IgD-negative memory B cell (primary cell): Measurements from ENCODE around the gene CYSLTR1. TPM values are rescaled to one million over a fixed set of nuclear protein-coding genes. Genes with fewer than 3 reads are reported as not detected.
"Not testable (repeated sequence)": the region's sequence is repeated elsewhere in the genome, so short reads cannot be mapped to it uniquely, and the experiment has no call there.

Source experiments
- H3K27ac Mint-ChIP-seq, 3 donors: one replicate each; pipeline ENCODE4 v1.8.0; 2020 to 2022; ENCODE audit warnings: mild to moderate bottlenecking in 3 of 3, mixed read lengths in 3 of 3, moderate library complexity in 1 of 3
- H3K27me3 Mint-ChIP-seq: one replicate; pipeline ENCODE4 v1.8.0; 2021; ENCODE audit warnings: mixed read lengths
- H3K36me3 Mint-ChIP-seq: one replicate; pipeline ENCODE4 v1.8.0; 2020; ENCODE audit warnings: mild to moderate bottlenecking, mixed read lengths
- H3K4me1 Mint-ChIP-seq, 3 donors: one replicate each; pipeline ENCODE4 v1.8.0; 2020 to 2022; ENCODE audit warnings: mixed read lengths in 3 of 3, mild to moderate bottlenecking in 1 of 3
- H3K4me3 Mint-ChIP-seq, 4 donors: one replicate each; pipeline ENCODE4 v1.8.0; 2020 to 2022; ENCODE audit warnings: mild to moderate bottlenecking in 4 of 4, mixed read lengths in 4 of 4, moderate library complexity in 3 of 4
- H3K9me3 Mint-ChIP-seq, 3 donors: one replicate each; pipeline ENCODE4 v1.8.0; 2020 to 2021; ENCODE audit warnings: mixed read lengths in 3 of 3, mild to moderate bottlenecking in 1 of 3
- polyA plus RNA-seq: library from polyadenylated mRNA; unstranded; fragments of 300-500 nt; fragmentation: Illumina TruSeq; gene quantifications from one replicate; pipeline ENCODE4 v1.2.3, GENCODE V29; 2021

Gene CYSLTR1
- polyA plus RNA-seq, 1 donor from 2014 or later, result 63.8 TPM

DNA sequence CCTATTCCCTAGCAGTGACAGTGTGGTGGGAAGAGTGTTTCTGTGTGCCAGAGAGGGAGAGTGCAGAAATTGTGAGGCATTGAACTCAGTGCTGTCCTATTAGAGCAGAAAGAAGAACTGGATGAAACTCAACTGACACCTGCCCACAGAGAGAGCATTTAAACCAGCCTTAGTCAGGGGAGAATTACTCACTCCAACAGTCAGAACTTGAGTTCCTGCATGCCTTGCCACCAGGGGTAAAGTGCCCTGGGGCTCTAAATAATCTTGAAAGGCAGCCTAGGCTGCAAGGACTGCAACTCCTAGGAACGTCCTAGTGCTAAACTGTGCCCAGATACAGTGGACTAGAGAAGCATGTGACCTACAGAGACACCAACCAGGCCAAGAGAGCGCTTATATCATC is 12.8 kb downstream of the CYSLTR1 start:
- Mint-ChIP-seq H3K9me3 (no peaks in the 10 kb centered on the region), H3K4me1 (peaks cover 50 to 69% (median 53%) of the 10 kb centered on the region in 3 donors), H3K27ac (no peak overlapping the region), H3K4me3 (peak overlapping the region in 1 of 4 donors; percentile 39), H3K36me3 (peaks cover 2% of the 10 kb centered on the region), H3K27me3 (peaks cover 5% of the 10 kb centered on the region)

DNA sequence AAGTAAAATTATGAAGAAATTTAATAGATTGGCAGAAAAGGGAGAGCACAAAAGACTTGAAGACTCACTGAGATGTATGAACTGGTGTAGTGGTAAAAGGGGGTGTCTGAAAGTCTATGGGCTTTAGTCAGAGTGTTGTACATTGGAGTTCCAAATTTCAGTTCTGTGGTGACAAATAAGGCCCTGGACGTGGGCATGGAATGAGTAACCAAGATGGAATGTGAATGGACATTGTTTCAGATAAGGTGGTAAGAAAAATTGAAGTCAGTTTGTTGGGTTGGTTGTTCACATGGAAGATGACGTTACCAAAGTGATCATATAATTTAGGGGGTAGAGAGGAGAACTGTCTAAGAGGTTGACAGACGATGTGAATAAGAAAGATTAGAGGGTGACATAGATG is 13.9 kb downstream of the CYSLTR1 start:
- Mint-ChIP-seq H3K36me3 (peaks cover 2% of the 10 kb centered on the region), H3K27ac (peak overlapping the region in 1 of 3 donors; percentile 3), H3K4me1 (peaks cover 51 to 72% (median 54%) of the 10 kb centered on the region in 3 donors), H3K9me3 (no peaks in the 10 kb centered on the region), H3K4me3 (no peak overlapping the region), H3K27me3 (peaks cover 3% of the 10 kb centered on the region)

DNA sequence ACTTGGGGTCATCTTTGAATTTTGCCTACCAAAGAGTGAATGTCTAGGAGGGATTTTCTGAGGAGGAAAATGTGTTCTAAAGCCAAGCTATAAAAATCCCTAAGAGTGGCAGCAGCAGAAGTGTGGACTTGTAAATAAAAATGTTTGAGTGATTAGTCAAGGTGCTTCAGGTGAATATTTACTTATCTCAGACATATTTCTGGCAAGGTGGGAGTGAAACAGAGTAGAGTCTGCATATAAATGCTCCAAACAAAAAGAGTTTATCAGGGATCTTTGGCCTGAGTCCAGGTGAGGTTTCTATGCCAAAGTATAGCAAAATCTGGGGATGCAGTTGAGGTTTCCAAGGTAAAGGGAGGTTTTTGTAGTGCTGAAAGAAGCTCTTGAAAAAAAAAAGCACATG is 19.7 kb downstream of the CYSLTR1 start:
- Mint-ChIP-seq H3K9me3 (peaks cover 0 to under 1% (median 0%) of the 10 kb centered on the region in 3 donors), H3K36me3 (peaks cover 13% of the 10 kb centered on the region), H3K27ac (no peak overlapping the region), H3K4me1 (peaks cover 19 to 31% (median 24%) of the 10 kb centered on the region in 3 donors), H3K27me3 (peaks cover 3% of the 10 kb centered on the region), H3K4me3 (no peak overlapping the region)

DNA sequence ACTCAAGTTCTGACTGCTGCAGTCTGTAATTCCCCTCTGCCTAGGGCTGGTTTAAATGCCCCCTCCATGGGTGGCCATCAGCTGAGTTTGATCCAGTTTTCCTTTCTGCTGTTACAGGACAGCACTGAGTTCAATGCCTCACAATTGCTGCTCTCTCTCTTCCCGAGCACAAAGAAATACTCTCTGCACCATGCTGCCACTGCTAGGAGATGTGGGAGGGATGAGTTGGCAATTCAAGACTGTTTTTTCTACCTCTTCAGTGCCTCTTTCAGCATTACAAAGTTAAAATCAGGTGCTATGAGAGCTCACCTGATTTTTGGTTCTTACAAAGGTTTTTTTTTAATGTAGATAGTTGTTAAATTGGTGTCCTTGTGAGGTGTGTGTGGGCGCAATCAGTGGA is 24.3 kb downstream of the CYSLTR1 start:
- Mint-ChIP-seq H3K4me1 (peaks cover 0 to 4% (median 3%) of the 10 kb centered on the region in 3 donors), H3K9me3 (peaks cover 0 to 8% (median 4%) of the 10 kb centered on the region in 3 donors), H3K27me3 (no peaks in the 10 kb centered on the region), H3K36me3 (peaks cover 15% of the 10 kb centered on the region), H3K27ac (no peak overlapping the region), H3K4me3 (peak overlapping the region in 1 of 4 donors; percentile 70)

DNA sequence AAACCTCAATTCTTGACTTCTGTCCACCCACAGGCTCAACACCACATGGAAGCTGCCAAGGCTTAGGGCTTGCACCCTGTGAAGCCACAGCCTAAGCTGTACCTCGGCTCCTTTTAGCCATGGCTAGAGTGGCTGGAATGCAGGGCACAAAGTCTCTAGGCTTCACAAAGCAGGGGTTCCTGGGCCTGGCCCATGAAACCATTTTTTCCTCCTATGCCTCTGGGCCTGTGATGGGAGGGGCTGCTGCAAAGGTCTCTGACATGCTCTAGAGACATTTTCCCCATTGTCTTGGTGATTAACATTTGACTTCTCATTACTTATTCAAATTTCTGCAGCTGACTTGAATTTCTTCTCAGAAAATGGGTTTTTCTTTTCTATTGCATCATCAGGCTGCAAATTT is 26.5 kb downstream of the CYSLTR1 start:
- H3K27ac Mint-ChIP-seq, H3K36me3 Mint-ChIP-seq, H3K9me3 Mint-ChIP-seq, H3K27me3 Mint-ChIP-seq, H3K4me3 Mint-ChIP-seq, H3K4me1 Mint-ChIP-seq: not testable (repeated sequence)

- Mint-ChIP-seq H3K9me3 (peaks cover 0 to 12% (median 2%) of the 10 kb centered on the region in 3 donors), H3K4me3 (no peak overlapping the region), H3K27ac (peak overlapping the region in 1 of 3 donors; percentile 47), H3K27me3 (no peaks in the 10 kb centered on the region), H3K36me3 (peaks cover 16% of the 10 kb centered on the region), H3K4me1 (peaks cover 0 to 2% (median 0%) of the 10 kb centered on the region in 3 donors)
These were observed 43.9 kb downstream of the CYSLTR1 start for GRCh38 chrX:78283511-78283910.

- Mint-ChIP-seq H3K27me3 (no peaks in the 10 kb centered on the region), H3K36me3 (peaks cover 4% of the 10 kb centered on the region), H3K4me1 (no peaks in the 10 kb centered on the region), H3K9me3 (peaks cover 0 to 5% (median 0%) of the 10 kb centered on the region in 3 donors), H3K27ac (no peak overlapping the region), H3K4me3 (no peak overlapping the region)
These were observed 90.3 kb downstream of the CYSLTR1 start for GRCh38 chrX:78237127-78237526.

- H3K9me3 Mint-ChIP-seq, result peaks cover 6 to 19% (median 9%) of the 10 kb centered on the region in 3 donors
- H3K27me3 Mint-ChIP-seq, H3K4me3 Mint-ChIP-seq, H3K4me1 Mint-ChIP-seq, H3K27ac Mint-ChIP-seq, H3K36me3 Mint-ChIP-seq: not testable (repeated sequence)
These were observed 101.4 kb downstream of the CYSLTR1 start for GRCh38 chrX:78226047-78226446.

Other genes with a start within 250 kb of the CYSLTR1 start
- 378 TPM for gene PGK1, start 223.4 kb downstream of the CYSLTR1 start, polyA plus RNA-seq
- gene TAF9B, start 188.0 kb downstream of the CYSLTR1 start, polyA plus RNA-seq, result 8.4 TPM